NB4 (cell line): ENCODE measurements around the gene CHMP2B.

Source experiments
- CTCF ChIP-seq: IDR thresholded peaks from one replicate; pipeline ENCODE4 v1.5.1; 2012; ENCODE audit warnings: low read depth, low read length
- MAX ChIP-seq: IDR thresholded peaks from 2 replicates; pipeline ENCODE4 v1.6.1; 2011; ENCODE audit warnings: low read depth, low read length
- MYC ChIP-seq: IDR thresholded peaks from 2 replicates; pipeline ENCODE4 v1.6.1; 2011; ENCODE audit warnings: low read depth, low read length
- POLR2A ChIP-seq: IDR thresholded peaks from 2 replicates; pipeline ENCODE4 v1.6.1; 2011; ENCODE audit warnings: mild to moderate bottlenecking; ENCODE audit not compliant: insufficient read length; ENCODE audit errors: extremely low read depth

- TF ChIP-seq POLR2A (no peak), CTCF (no peak), MAX (no peak), MYC (no peak)
Observed at GRCh38 chr3:87233805-87234204, 6.7 kb downstream of the CHMP2B start.
